Measurements from ENCODE around the gene ADAM12.

ADAM12 gene

GRCh38 chr10:126080879-126081411 lies 307.3 kb downstream of the ADAM12 start:
- H3K27me3 ChIP-seq (ENCODE audit: low read depth, low read length): no peaks in the 10 kb centered on the region

GRCh38 chr10:126080291-126080825 lies 307.9 kb downstream of the ADAM12 start:
- Histone ChIP-seq H3K27me3 (ENCODE audit: low read depth, low read length) (no peaks in the 10 kb centered on the region), H2AFZ (ENCODE audit: low read depth, low read length) (no peak overlapping the region), H3K4me3 (ENCODE audit: low read length) (no peak overlapping the region)

More at GRCh38 chr10:126080879-126081411, 307.3 kb downstream of the ADAM12 start:
- H3K9me3 ChIP-seq (ENCODE audit: insufficient read depth, low read length): no peaks in the 10 kb centered on the region
- H4K20me1 ChIP-seq (ENCODE audit: insufficient read depth, low read length): no peaks in the 10 kb centered on the region
- H2AFZ ChIP-seq (ENCODE audit: low read depth, low read length): no peak overlapping the region
- H3K4me1 ChIP-seq (ENCODE audit: low read length): no peaks in the 10 kb centered on the region
- no peak overlapping the region for H3K4me3 ChIP-seq (ENCODE audit: low read length)
- no peak for TF ChIP-seq CTCF (IDR thresholded peaks at IDR 0.05; ENCODE audit: low read depth, low read length)
- TF ChIP-seq EZH2phosphoT487 (IDR thresholded peaks at IDR 0.05; ENCODE audit: low read depth): no peak
- H3K4me2 ChIP-seq (ENCODE audit: low read length): no peak overlapping the region
- H3K79me2 ChIP-seq (ENCODE audit: low read length): no peaks in the 10 kb centered on the region
- no peak overlapping the region for H3K9ac ChIP-seq (ENCODE audit: low read length)
- no peak overlapping the region for H3K27ac ChIP-seq (ENCODE audit: low read length)
- no peaks in the 10 kb centered on the region for H3K36me3 ChIP-seq (replicated peaks; ENCODE audit: low read depth, low read length)

GRCh38 chr10:126075009-126075408 lies 313.3 kb downstream of the ADAM12 start:
- Histone ChIP-seq H3K27ac (ENCODE audit: low read length) (no peak overlapping the region), H3K4me1 (ENCODE audit: low read length) (peaks cover 5% of the 10 kb centered on the region), H3K27me3 (ENCODE audit: low read depth, low read length) (no peaks in the 10 kb centered on the region), H3K9me3 (ENCODE audit: insufficient read depth, low read length) (no peaks in the 10 kb centered on the region), H4K20me1 (ENCODE audit: insufficient read depth, low read length) (no peaks in the 10 kb centered on the region), H3K9ac (ENCODE audit: low read length) (no peak overlapping the region), H3K36me3 (replicated peaks; ENCODE audit: low read depth, low read length) (no peaks in the 10 kb centered on the region), H3K79me2 (ENCODE audit: low read length) (no peaks in the 10 kb centered on the region), H3K4me2 (ENCODE audit: low read length) (no peak overlapping the region), H2AFZ (ENCODE audit: low read depth, low read length) (no peak overlapping the region), H3K4me3 (ENCODE audit: low read length) (no peak overlapping the region)
- TF ChIP-seq CTCF (IDR thresholded peaks at IDR 0.05; ENCODE audit: low read depth, low read length) (no peak), EZH2phosphoT487 (IDR thresholded peaks at IDR 0.05; ENCODE audit: low read depth) (no peak)

More at GRCh38 chr10:126080291-126080825, 307.9 kb downstream of the ADAM12 start:
- TF ChIP-seq CTCF (IDR thresholded peaks at IDR 0.05; ENCODE audit: low read depth, low read length) (no peak), EZH2phosphoT487 (IDR thresholded peaks at IDR 0.05; ENCODE audit: low read depth) (no peak)
- no peaks in the 10 kb centered on the region for H3K9me3 ChIP-seq (ENCODE audit: insufficient read depth, low read length)
- H3K9ac ChIP-seq (ENCODE audit: low read length): no peak overlapping the region
- H3K4me2 ChIP-seq (ENCODE audit: low read length): no peak overlapping the region
- H3K79me2 ChIP-seq (ENCODE audit: low read length): no peaks in the 10 kb centered on the region
- H3K36me3 ChIP-seq (replicated peaks; ENCODE audit: low read depth, low read length): no peaks in the 10 kb centered on the region
- no peak overlapping the region for H3K27ac ChIP-seq (ENCODE audit: low read length)
- H3K4me1 ChIP-seq (ENCODE audit: low read length): no peaks in the 10 kb centered on the region; the same call in 1 of the 2 replicates
- H4K20me1 ChIP-seq (ENCODE audit: insufficient read depth, low read length): no peaks in the 10 kb centered on the region

GRCh38 chr10:126074291-126074690 lies 314.0 kb downstream of the ADAM12 start:
- H3K27me3 ChIP-seq (ENCODE audit: low read depth, low read length): no peaks in the 10 kb centered on the region
- no peak overlapping the region for H3K27ac ChIP-seq (ENCODE audit: low read length)
- H3K9me3 ChIP-seq (ENCODE audit: insufficient read depth, low read length): no peaks in the 10 kb centered on the region
- no peaks in the 10 kb centered on the region for H3K79me2 ChIP-seq (ENCODE audit: low read length)
- H3K36me3 ChIP-seq (replicated peaks; ENCODE audit: low read depth, low read length): no peaks in the 10 kb centered on the region
- no peak overlapping the region for H3K4me3 ChIP-seq (ENCODE audit: low read length)
- no peak overlapping the region for H3K9ac ChIP-seq (ENCODE audit: low read length)
- no peaks in the 10 kb centered on the region for H4K20me1 ChIP-seq (ENCODE audit: insufficient read depth, low read length)
- TF ChIP-seq CTCF (IDR thresholded peaks at IDR 0.05; ENCODE audit: low read depth, low read length) (no peak), EZH2phosphoT487 (IDR thresholded peaks at IDR 0.05; ENCODE audit: low read depth) (no peak)
- H3K4me1 ChIP-seq (ENCODE audit: low read length): peaks cover 5% of the 10 kb centered on the region
- H2AFZ ChIP-seq (ENCODE audit: low read depth, low read length): no peak overlapping the region
- no peak overlapping the region for H3K4me2 ChIP-seq (ENCODE audit: low read length)

All from OCI-LY3 (cell line).